ENCODE measurements around the gene UBE2G1.

Gene UBE2G1

GRCh38 chr17:4235372-4236279, 130.8 kb downstream of the UBE2G1 start:
- H3K36me3 ChIP-seq (ENCODE audit: control insufficient read depth, low read depth, low read length): peaks cover 47% of the 10 kb centered on the region
- no peak overlapping the region for H3K9ac ChIP-seq (ENCODE audit: low read length)
- H3K27ac ChIP-seq (ENCODE audit: low read length): no peak overlapping the region
- no peak overlapping the region for H3K4me3 ChIP-seq (ENCODE audit: low read length)
- no peaks in the 10 kb centered on the region for H3K4me1 ChIP-seq (ENCODE audit: control insufficient read depth, low read depth, low read length)
- no peaks in the 10 kb centered on the region for H3K9me3 ChIP-seq (ENCODE audit: control insufficient read depth, low read depth, low read length)
- no peaks in the 10 kb centered on the region for H3K27me3 ChIP-seq (ENCODE audit: control insufficient read depth, insufficient read depth, low read length)

- Histone ChIP-seq H3K9me3 (ENCODE audit: control insufficient read depth, low read depth, low read length) (no peaks in the 10 kb centered on the region), H3K4me3 (ENCODE audit: low read length) (no peak overlapping the region), H3K9ac (ENCODE audit: low read length) (no peak overlapping the region), H3K27me3 (ENCODE audit: control insufficient read depth, insufficient read depth, low read length) (no peaks in the 10 kb centered on the region), H3K36me3 (ENCODE audit: control insufficient read depth, low read depth, low read length) (peaks cover 39% of the 10 kb centered on the region), H3K27ac (ENCODE audit: low read length) (no peak overlapping the region), H3K4me1 (ENCODE audit: control insufficient read depth, low read depth, low read length) (no peaks in the 10 kb centered on the region)
Observed at GRCh38 chr17:4234401-4234800, 132.1 kb downstream of the UBE2G1 start.

- H3K36me3 ChIP-seq (ENCODE audit: control insufficient read depth, low read depth, low read length): peaks cover 37% of the 10 kb centered on the region
- no peak overlapping the region for H3K9ac ChIP-seq (ENCODE audit: low read length)
- H3K9me3 ChIP-seq (ENCODE audit: control insufficient read depth, low read depth, low read length): no peaks in the 10 kb centered on the region
- no peaks in the 10 kb centered on the region for H3K4me1 ChIP-seq (ENCODE audit: control insufficient read depth, low read depth, low read length)
- no peak overlapping the region for H3K27ac ChIP-seq (ENCODE audit: low read length)
- H3K4me3 ChIP-seq (ENCODE audit: low read length): no peak overlapping the region
- no peaks in the 10 kb centered on the region for H3K27me3 ChIP-seq (ENCODE audit: control insufficient read depth, insufficient read depth, low read length)
Observed at GRCh38 chr17:4233668-4234258, 132.7 kb downstream of the UBE2G1 start.

- H3K27ac ChIP-seq (ENCODE audit: low read length): no peak overlapping the region
- H3K9ac ChIP-seq (ENCODE audit: low read length): no peak overlapping the region
- H3K4me1 ChIP-seq (ENCODE audit: control insufficient read depth, low read depth, low read length): no peaks in the 10 kb centered on the region
- peaks cover 37% of the 10 kb centered on the region for H3K36me3 ChIP-seq (ENCODE audit: control insufficient read depth, low read depth, low read length)
- H3K9me3 ChIP-seq (ENCODE audit: control insufficient read depth, low read depth, low read length): no peaks in the 10 kb centered on the region
- no peaks in the 10 kb centered on the region for H3K27me3 ChIP-seq (ENCODE audit: control insufficient read depth, insufficient read depth, low read length)
- no peak overlapping the region for H3K4me3 ChIP-seq (ENCODE audit: low read length)
Observed at GRCh38 chr17:4232168-4232813, 134.2 kb downstream of the UBE2G1 start.

- Histone ChIP-seq H3K4me3 (ENCODE audit: low read length) (no peak overlapping the region), H3K9ac (ENCODE audit: low read length) (no peak overlapping the region), H3K27me3 (ENCODE audit: control insufficient read depth, insufficient read depth, low read length) (no peaks in the 10 kb centered on the region), H3K4me1 (ENCODE audit: control insufficient read depth, low read depth, low read length) (no peaks in the 10 kb centered on the region), H3K27ac (ENCODE audit: low read length) (no peak overlapping the region), H3K36me3 (ENCODE audit: control insufficient read depth, low read depth, low read length) (peaks cover 24% of the 10 kb centered on the region), H3K9me3 (ENCODE audit: control insufficient read depth, low read depth, low read length) (no peaks in the 10 kb centered on the region)
Observed at GRCh38 chr17:4229627-4230541, 136.6 kb downstream of the UBE2G1 start.

GRCh38 chr17:4221899-4222659, 144.4 kb downstream of the UBE2G1 start:
- Histone ChIP-seq H3K4me1 (ENCODE audit: control insufficient read depth, low read depth, low read length) (no peaks in the 10 kb centered on the region), H3K9me3 (ENCODE audit: control insufficient read depth, low read depth, low read length) (no peaks in the 10 kb centered on the region), H3K36me3 (ENCODE audit: control insufficient read depth, low read depth, low read length) (peaks cover 10% of the 10 kb centered on the region), H3K9ac (ENCODE audit: low read length) (no peak overlapping the region), H3K27ac (ENCODE audit: low read length) (no peak overlapping the region), H3K27me3 (ENCODE audit: control insufficient read depth, insufficient read depth, low read length) (no peaks in the 10 kb centered on the region), H3K4me3 (ENCODE audit: low read length) (no peak overlapping the region)

GRCh38 chr17:4221163-4221562, 145.3 kb downstream of the UBE2G1 start:
- Histone ChIP-seq H3K27me3 (ENCODE audit: control insufficient read depth, insufficient read depth, low read length) (no peaks in the 10 kb centered on the region), H3K36me3 (ENCODE audit: control insufficient read depth, low read depth, low read length) (peaks cover 16% of the 10 kb centered on the region), H3K9me3 (ENCODE audit: control insufficient read depth, low read depth, low read length) (no peaks in the 10 kb centered on the region), H3K4me3 (ENCODE audit: low read length) (no peak overlapping the region), H3K27ac (ENCODE audit: low read length) (no peak overlapping the region), H3K4me1 (ENCODE audit: control insufficient read depth, low read depth, low read length) (no peaks in the 10 kb centered on the region), H3K9ac (ENCODE audit: low read length) (no peak overlapping the region)

GRCh38 chr17:4220655-4221054, 145.8 kb downstream of the UBE2G1 start:
- Histone ChIP-seq H3K4me3 (ENCODE audit: low read length) (no peak overlapping the region), H3K9ac (ENCODE audit: low read length) (no peak overlapping the region), H3K9me3 (ENCODE audit: control insufficient read depth, low read depth, low read length) (no peaks in the 10 kb centered on the region), H3K27ac (ENCODE audit: low read length) (no peak overlapping the region), H3K36me3 (ENCODE audit: control insufficient read depth, low read depth, low read length) (peaks cover 16% of the 10 kb centered on the region), H3K4me1 (ENCODE audit: control insufficient read depth, low read depth, low read length) (no peaks in the 10 kb centered on the region), H3K27me3 (ENCODE audit: control insufficient read depth, insufficient read depth, low read length) (no peaks in the 10 kb centered on the region)

Measured in iPS-18a (cell line).